H1 (cell line): ENCODE measurements around the gene ADARB2. TPM values are rescaled to one million over a fixed set of nuclear protein-coding genes. Genes with fewer than 3 reads are reported as not detected.

ENCODE experiments used
- CTCF ChIA-PET: fragments of 300-600 bp; sonication (Branson Sonifier 250); formaldehyde crosslinking; loops from one replicate; lab custom pipeline; 2021; ENCODE audit not compliant: partially characterized antibody; lab: Charles Lee
- POLR2A ChIA-PET: fragments of 300-600 bp; sonication (Branson Sonifier 250); formaldehyde crosslinking; loops from one replicate; lab custom pipeline; 2021; ENCODE audit warnings: inconsistent platforms; ENCODE audit not compliant: partially characterized antibody; lab: Charles Lee
- DNase-seq, 2 experiments: peaks; one replicate each; pipeline versions ENCODE4 v3.0.0 to v3.0.0-alpha.2; 2010 to 2022; ENCODE audit warnings: low spot score in 2 of 2, low read depth in 1 of 2, mixed read lengths in 1 of 2
- FAIRE-seq: peaks from 2 replicates; lab custom pipeline; 2011; peaks lifted over from hg19 to GRCh38; lab: Jason Lieb, UNC
- H2AFZ ChIP-seq: 2 replicates; pipeline ENCODE4 v1.8.1; 2012; ENCODE audit warnings: low read length, inconsistent platforms
- H2AK5ac ChIP-seq: 2 replicates; pipeline ENCODE4 v1.6.1; 2013; ENCODE audit warnings: low read depth, low read length
- H2BK120ac ChIP-seq: replicated peaks from 2 replicates; pipeline ENCODE3; 2013; ENCODE audit warnings: low read depth, low read length, inconsistent platforms
- H2BK12ac ChIP-seq: 2 replicates; pipeline ENCODE4 v1.6.1; 2013; ENCODE audit warnings: low read depth, low read length
- H2BK15ac ChIP-seq: 2 replicates; pipeline ENCODE4 v1.6.1; 2013; ENCODE audit warnings: low read length
- H2BK20ac ChIP-seq: 2 replicates; pipeline ENCODE4 v1.6.1; 2013; ENCODE audit warnings: low read length
- H2BK5ac ChIP-seq: 2 replicates; pipeline ENCODE4 v1.6.1; 2013; ENCODE audit warnings: low read depth, low read length
- H3K14ac ChIP-seq: 2 replicates; pipeline ENCODE4 v1.6.1; 2013; ENCODE audit warnings: inconsistent platforms; ENCODE audit not compliant: insufficient read length
- H3K18ac ChIP-seq: 2 replicates; pipeline ENCODE4 v1.6.1; 2013; ENCODE audit warnings: low read length; ENCODE audit errors: extremely low read depth
- H3K23ac ChIP-seq: 2 replicates; pipeline ENCODE4 v1.6.1; 2013; ENCODE audit warnings: inconsistent platforms; ENCODE audit not compliant: insufficient read length
- H3K23me2 ChIP-seq: 2 replicates; pipeline ENCODE4 v1.6.1; 2013; ENCODE audit warnings: low read depth, low read length
- H3K27ac ChIP-seq: 2 replicates; pipeline ENCODE4 v1.6.1; 2011; ENCODE audit warnings: low read depth, low read length, inconsistent platforms
- H3K27me3 ChIP-seq, 4 experiments: replicated peaks in 1 of 4; 1 replicate in 1 of 4; 2 replicates in 3 of 4; pipeline versions ENCODE4 v1.6.1 to v1.8.1; 2011 to 2013; ENCODE audit warnings: low read length in 3 of 4, mild to moderate bottlenecking in 3 of 4, inconsistent platforms in 2 of 4, mixed read lengths in 2 of 4, moderate library complexity in 1 of 4; ENCODE audit not compliant: control insufficient read depth in 3 of 4, insufficient read depth in 3 of 4; ENCODE audit errors: extremely low read depth in 1 of 4
- H3K36me3 ChIP-seq, 4 experiments: 2 replicates each; pipeline versions ENCODE4 v1.6.1 to v1.8.1; 2011 to 2013; ENCODE audit warnings: mild to moderate bottlenecking in 4 of 4, low read length in 3 of 4, moderate library complexity in 2 of 4, control low read depth in 1 of 4, inconsistent platforms in 1 of 4; ENCODE audit not compliant: insufficient read depth in 4 of 4, control insufficient read depth in 2 of 4
- H3K4ac ChIP-seq: replicated peaks from 2 replicates; pipeline ENCODE3; 2013; ENCODE audit warnings: low read length, low read depth, mixed read lengths, inconsistent platforms; ENCODE audit not compliant: insufficient read length
- H3K4me1 ChIP-seq, 4 experiments: replicated peaks in 1 of 4; 1 replicate in 1 of 4; 2 replicates in 3 of 4; pipeline versions ENCODE4 v1.6.1 to v1.8.1; 2011 to 2013; ENCODE audit warnings: low read length in 3 of 4, inconsistent platforms in 2 of 4, mixed read lengths in 1 of 4; ENCODE audit not compliant: insufficient read depth in 4 of 4, control insufficient read depth in 3 of 4
- H3K4me2 ChIP-seq, 2 experiments: 2 replicates each; pipeline versions ENCODE4 v1.6.1 to v1.8.1; 2011 to 2013; ENCODE audit warnings: low read depth in 2 of 2, low read length in 2 of 2, control low read depth in 1 of 2, inconsistent platforms in 1 of 2, mild to moderate bottlenecking in 1 of 2; ENCODE audit not compliant: insufficient read depth in 1 of 2
- H3K4me3 ChIP-seq, 4 experiments: fragments of 200-600, 300-600 bp in 1 of 4; sonication (generic), shearing (Covaris generic), sonication (Bioruptor Twin) in 1 of 4; 2 replicates each; pipeline versions ENCODE4 v1.5.1 to v1.8.1; 2011 to 2016; ENCODE audit warnings: low read length in 4 of 4, low read depth in 3 of 4, control low read depth in 2 of 4, inconsistent platforms in 2 of 4, mild to moderate bottlenecking in 2 of 4, mixed read lengths in 1 of 4, moderate library complexity in 1 of 4; ENCODE audit not compliant: insufficient read depth in 2 of 4; ENCODE audit errors: extremely low read depth in 1 of 4
- H3K56ac ChIP-seq: replicated peaks from 2 replicates; pipeline ENCODE3; 2013; ENCODE audit warnings: low read depth, mild to moderate bottlenecking, mixed read lengths, low read length, inconsistent platforms; ENCODE audit not compliant: insufficient read length
- H3K79me1 ChIP-seq: 2 replicates; pipeline ENCODE4 v1.6.1; 2013; ENCODE audit warnings: low read depth, low read length, control low read depth
- H3K79me2 ChIP-seq, 2 experiments: 2 replicates each; pipeline versions ENCODE4 v1.6.1 to v1.8.1; 2012 to 2013; ENCODE audit warnings: low read length in 2 of 2, mild to moderate bottlenecking in 2 of 2, inconsistent platforms in 1 of 2; ENCODE audit not compliant: insufficient read depth in 2 of 2, control insufficient read depth in 1 of 2
- H3K9ac ChIP-seq, 4 experiments: replicated peaks in 1 of 4; 1 replicate in 1 of 4; 2 replicates in 3 of 4; pipeline versions ENCODE4 v1.6.1 to v1.8.1; 2011 to 2013; ENCODE audit warnings: low read depth in 3 of 4, low read length in 3 of 4, control low read depth in 2 of 4, mild to moderate bottlenecking in 2 of 4, moderate library complexity in 2 of 4, inconsistent platforms in 1 of 4; ENCODE audit errors: extremely low read depth in 1 of 4
- H3K9me3 ChIP-seq, 2 experiments: 2 replicates each; pipeline versions ENCODE4 v1.6.1 to v1.8.1; 2012 to 2013; ENCODE audit warnings: mild to moderate bottlenecking in 2 of 2, moderate library complexity in 2 of 2, control low read depth in 1 of 2, inconsistent platforms in 1 of 2, low read depth in 1 of 2, low read length in 1 of 2, mixed read lengths in 1 of 2; ENCODE audit not compliant: insufficient read depth in 2 of 2
- H4K20me1 ChIP-seq, 2 experiments: replicated peaks in 1 of 2; 2 replicates each; pipeline versions ENCODE3 to v1.8.1; 2011 to 2013; ENCODE audit warnings: inconsistent platforms in 2 of 2, low read length in 2 of 2, mild to moderate bottlenecking in 1 of 2; ENCODE audit not compliant: insufficient read depth in 2 of 2, control insufficient read depth in 1 of 2
- H4K5ac ChIP-seq: 2 replicates; pipeline ENCODE4 v1.6.1; 2013; ENCODE audit warnings: low read length, low read depth, mixed read lengths, inconsistent platforms; ENCODE audit not compliant: insufficient read length
- H4K8ac ChIP-seq: 2 replicates; pipeline ENCODE4 v1.8.0; 2013; ENCODE audit warnings: mild to moderate bottlenecking, moderate library complexity, low read length, inconsistent platforms; ENCODE audit not compliant: insufficient read depth; ENCODE audit errors: extremely low read depth
- H4K91ac ChIP-seq: replicated peaks from 2 replicates; pipeline ENCODE3; 2013; ENCODE audit warnings: low read length, mixed read lengths, inconsistent platforms; ENCODE audit not compliant: insufficient read length
- BACH1 ChIP-seq: IDR thresholded peaks from 2 replicates; pipeline ENCODE4 v1.6.1; 2012; ENCODE audit warnings: low read length, improper control_type of control experiment
- CHD1 ChIP-seq: IDR thresholded peaks from 2 replicates; pipeline ENCODE4 v1.6.1; 2012; ENCODE audit warnings: low read depth, low read length, improper control_type of control experiment
- CTCF ChIP-seq, 3 experiments: IDR thresholded peaks; 1 replicate in 2 of 3; 2 replicates in 1 of 3; pipeline versions ENCODE4 v1.5.1 to v1.6.1; 2011; ENCODE audit warnings: low read length in 3 of 3, mild to moderate bottlenecking in 3 of 3, inconsistent platforms in 2 of 3, low read depth in 1 of 3, moderate library complexity in 1 of 3; ENCODE audit not compliant: insufficient read depth in 1 of 3; ENCODE audit errors: control extremely low read depth in 1 of 3
- EP300 ChIP-seq, 2 experiments: IDR thresholded peaks; 1 replicate in 1 of 2; 2 replicates in 1 of 2; pipeline ENCODE4 v1.6.1; 2011 to 2012; ENCODE audit warnings: low read depth in 2 of 2, low read length in 2 of 2, mild to moderate bottlenecking in 2 of 2, borderline replicate concordance in 1 of 2, inconsistent platforms in 1 of 2, moderate library complexity in 1 of 2
- JUN ChIP-seq: IDR thresholded peaks from 2 replicates; pipeline ENCODE4 v1.6.1; 2011; ENCODE audit warnings: low read depth, mild to moderate bottlenecking, improper control_type of control experiment, low read length
- KDM5A ChIP-seq: fragments of 200-600 bp; IDR thresholded peaks from 2 replicates; pipeline ENCODE4 v1.7.1; 2012; ENCODE audit warnings: mild to moderate bottlenecking, low read length, inconsistent platforms, mixed read lengths
- PHF8 ChIP-seq: fragments of 200-600 bp; sonication (generic); conservative IDR thresholded peaks from 2 replicates; pipeline ENCODE4 v1.7.1; 2012; ENCODE audit warnings: low read depth, mild to moderate bottlenecking, inconsistent platforms, low read length, moderate library complexity
- SIX5 ChIP-seq: IDR thresholded peaks from 2 replicates; pipeline ENCODE4 v1.6.1; 2011; ENCODE audit warnings: mild to moderate bottlenecking, low read depth, low read length
- SP4 ChIP-seq: IDR thresholded peaks from 2 replicates; pipeline ENCODE4 v1.6.1; 2012; ENCODE audit warnings: low read length, inconsistent platforms
- WGBS, 2 experiments: shearing (Covaris generic) in 1 of 2; methylation state at CpG; one replicate each; pipeline versions ENCODE4 v1.1.6 to v1.1.7; 2013 to 2015; ENCODE audit warnings: low lambda C conversion rate in 2 of 2, mixed read lengths in 2 of 2, inconsistent platforms in 1 of 2, low coverage in 1 of 2, missing lambda C conversion rate in 1 of 2; ENCODE audit not compliant: insufficient replicate concordance in 2 of 2, insufficient coverage in 1 of 2, insufficient read length in 1 of 2; ENCODE audit errors: extremely low coverage in 1 of 2, missing lambda C conversion rate in 1 of 2; 5-methylcytosine and 5-hydroxymethylcytosine counted together
- polyA plus RNA-seq, 7 experiments: library from polyadenylated mRNA; depleted of rRNA in 3 of 7; stranded (reverse) in 5 of 7; unstranded in 2 of 7; fragments of >200 nt in 5 of 7; fragments of 200-250 nt in 2 of 7; gene quantifications; 1 replicate in 5 of 7; 2 replicates in 1 of 7; 4 replicates in 1 of 7; pipeline versions ENCODE4 v1.2.1 to v1.2.3, GENCODE V29; 2011 to 2013; ENCODE audit warnings: missing spikeins in 2 of 7, mixed read lengths in 2 of 7
- total RNA-seq: library from RNA; stranded (reverse); fragmentation: NEBNext Ultra II Directional; extraction: Animal tissue kit (Norgen Biotek cat#: 25700); gene quantifications from 2 replicates; pipeline ENCODE4 v1.2.1, GENCODE V29; 2021

ADARB2 gene
- total and polyA plus RNA-seq, 2 of the 8 experiments (the other 6 are each of a cell fraction or from before 2014, with no cell fraction given), result 2.2 to 2.8 TPM

GRCh38 chr10:1605121-1605520 lies 132.2 kb downstream of the ADARB2 start:
- H3K27ac ChIP-seq, result no peak overlapping the region
- no peak overlapping the region for H3K14ac ChIP-seq
- CTCF ChIA-PET, result interaction anchor here (0.6 kb wide), 1 partner anchor 1174 kb away, joined by 3 read pairs; no protein-coding TSS in a partner anchor
- peaks cover 0 to 8% (median 2%) of the 10 kb centered on the region in 4 experiments; a peak in 5 of 7 replicates for H3K4me1 ChIP-seq
- no peak overlapping the region for H3K56ac ChIP-seq
- H3K79me1 ChIP-seq, result no peaks in the 10 kb centered on the region
- H3K23ac ChIP-seq, result no peak overlapping the region
- no peak overlapping the region for H2BK5ac ChIP-seq
- no peak overlapping the region for H2BK12ac ChIP-seq
- peaks cover 3% of the 10 kb centered on the region for H3K23me2 ChIP-seq
- no peaks in the 10 kb centered on the region for H3K9me3 ChIP-seq
- WGBS, 2 experiments, result 79% methylated on average over 5 of the region's 5 CpGs; no CpG with 5 or more reads in 1 of the 2 experiments
- H2AK5ac ChIP-seq, result no peak overlapping the region
- peaks cover 0 to 6% of the 10 kb centered on the region in 2 experiments for H4K20me1 ChIP-seq
- H3K4me3 ChIP-seq, result no peak overlapping the region
- DNase-seq (no peak), FAIRE-seq (no peak)
- no peak overlapping the region for H4K5ac ChIP-seq
- no peak overlapping the region for H2BK120ac ChIP-seq
- POLR2A ChIA-PET, result interaction anchor here (1.0 kb wide), 1 partner anchor 18 kb away, joined by 3 read pairs; no protein-coding TSS in a partner anchor
- H3K4me2 ChIP-seq, result no peak overlapping the region
- H2BK15ac ChIP-seq, result no peak overlapping the region
- no peak overlapping the region for H2AFZ ChIP-seq
- peaks cover 0 to 5% (median 3%) of the 10 kb centered on the region in 4 experiments; a peak in 3 of 7 replicates for H3K27me3 ChIP-seq
- no peak overlapping the region for H4K8ac ChIP-seq
- no peaks in the 10 kb centered on the region for H3K36me3 ChIP-seq
- no peak overlapping the region for H4K91ac ChIP-seq
- H3K18ac ChIP-seq, result no peak overlapping the region
- H3K79me2 ChIP-seq, result no peaks in the 10 kb centered on the region
- no peak overlapping the region for H3K4ac ChIP-seq
- H3K9ac ChIP-seq, result no peak overlapping the region
- no peak overlapping the region for H2BK20ac ChIP-seq
- TF ChIP-seq BACH1 (no peak), EP300 (IDR thresholded peaks at IDR 0.05; ENCODE audit: borderline replicate concordance in 1 of 2, low read depth in 2 of 2, low read length in 2 of 2) (no peak), SP4 (no peak), SIX5 (no peak), CHD1 (no peak), JUN (no peak), CTCF (IDR thresholded peaks at IDR 0.05; ENCODE audit: control extremely low read depth in 1 of 3, insufficient read depth in 1 of 3, low read depth in 1 of 3, low read length in 3 of 3) (no peak), KDM5A (no peak), PHF8 (no peak)
